Astrocyte of the hippocampus (primary cell): Measurements from ENCODE around the gene SGPP1.
"Not testable (repeated sequence)": the region's sequence is repeated elsewhere in the genome, so short reads cannot be mapped to it uniquely, and the experiment has no call there.

Experiments used
- DNase-seq: peaks from one replicate; pipeline ENCODE4 v3.0.0; 2011; ENCODE audit warnings: low read depth, low spot score

The SGPP1 gene

DNA sequence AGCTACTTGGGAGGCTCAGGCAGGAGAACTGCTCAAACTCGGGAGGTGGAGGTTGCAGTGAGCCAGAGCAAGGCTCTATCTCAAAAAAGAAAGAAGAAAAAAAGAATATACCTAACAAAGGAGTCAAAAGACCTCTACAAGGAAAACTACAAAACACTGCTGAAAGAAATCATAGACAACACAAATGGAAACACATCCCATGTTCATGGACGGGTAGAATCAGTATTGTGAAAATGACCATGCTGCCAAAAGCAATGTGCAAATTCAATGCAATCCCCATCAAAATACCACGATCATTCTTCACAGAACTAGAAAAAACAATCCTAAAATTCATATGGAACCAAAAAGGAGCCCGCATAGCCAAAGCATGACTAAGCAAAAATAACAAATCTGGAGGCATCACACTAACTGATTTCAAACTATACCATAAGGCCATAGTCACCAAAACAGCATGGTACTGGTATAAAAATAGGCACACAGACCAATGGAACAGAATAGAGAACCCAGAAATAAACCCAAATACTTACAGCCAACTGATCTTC lies 91.7 kb downstream of the SGPP1 start:
- not testable (repeated sequence) for DNase-seq
